Ishikawa (cell line): ENCODE results near the gene IPPK.

ENCODE experiments used
- CREB1 ChIP-seq: IDR thresholded peaks from 2 replicates; pipeline ENCODE4 v1.6.1; 2012; ENCODE audit warnings: low read depth
- EP300 ChIP-seq: IDR thresholded peaks from 2 replicates; pipeline ENCODE4 v1.6.1; 2012; ENCODE audit warnings: borderline replicate concordance
- FOXM1 ChIP-seq: IDR thresholded peaks from 2 replicates; pipeline ENCODE4 v1.6.1; 2012; ENCODE audit warnings: low read depth, borderline replicate concordance
- NFIC ChIP-seq: IDR thresholded peaks from 2 replicates; pipeline ENCODE4 v1.6.1; 2012
- TAF1 ChIP-seq: IDR thresholded peaks from 2 replicates; pipeline ENCODE4 v1.6.1; 2012; ENCODE audit warnings: low read depth, mild to moderate bottlenecking
- TCF12 ChIP-seq: IDR thresholded peaks from 2 replicates; pipeline ENCODE4 v1.6.1; 2012; ENCODE audit warnings: low read depth
- YY1 ChIP-seq: IDR thresholded peaks from 2 replicates; pipeline ENCODE4 v1.6.1; 2012; ENCODE audit warnings: low read depth
- ZBTB7A ChIP-seq: IDR thresholded peaks from 2 replicates; pipeline ENCODE4 v1.6.1; 2012; ENCODE audit warnings: low read depth
- TF ChIP-seq, protein P1 (sequence below): IDR thresholded peaks from 2 replicates; pipeline ENCODE4 v1.6.1; 2012

DNA sequence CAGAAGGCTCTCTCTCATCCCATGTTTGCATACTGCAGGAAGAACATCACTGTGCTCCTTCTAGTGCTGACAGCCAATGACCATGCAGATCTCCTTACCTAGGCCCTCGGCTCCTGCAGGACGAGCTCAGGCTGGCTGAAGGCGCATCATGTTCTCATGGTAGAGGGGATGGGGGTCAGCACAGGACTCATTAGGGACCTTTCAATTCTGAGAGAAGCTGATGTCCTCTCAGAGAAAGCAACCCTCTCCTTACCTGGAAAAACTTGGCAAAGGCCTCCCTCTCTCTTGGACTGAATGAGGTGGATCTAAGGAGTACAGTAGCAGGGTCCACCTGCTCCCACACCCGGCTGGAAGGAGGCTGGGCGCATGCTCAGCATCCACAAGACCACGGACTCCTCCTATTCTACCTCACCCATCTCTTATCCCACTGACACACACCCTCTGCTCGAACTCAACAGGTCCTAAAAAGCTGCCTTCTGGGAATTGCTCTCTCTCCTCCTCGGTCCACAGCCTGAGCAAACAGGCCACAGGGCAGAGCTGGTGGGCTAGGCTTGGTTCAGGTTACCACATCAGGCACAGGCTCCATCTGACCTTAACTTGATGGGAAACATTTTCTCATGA is 2.9 kb downstream of the IPPK start:
- TF ChIP-seq NFIC: no peak
- no peak for TF ChIP-seq CREB1
- no peak for TF ChIP-seq FOXM1
- no peak for TF ChIP-seq TCF12
- no peak for TF ChIP-seq ZBTB7A
- no peak for TF ChIP-seq TAF1
- no peak for TF ChIP-seq EP300
- no peak for TF ChIP-seq YY1
- TF ChIP-seq, protein P1, sequence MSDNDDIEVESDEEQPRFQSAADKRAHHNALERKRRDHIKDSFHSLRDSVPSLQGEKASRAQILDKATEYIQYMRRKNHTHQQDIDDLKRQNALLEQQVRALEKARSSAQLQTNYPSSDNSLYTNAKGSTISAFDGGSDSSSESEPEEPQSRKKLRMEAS: no peak
